Lower leg skin (tissue), 3 donors: ENCODE measurements around the gene ILK.

Experiments used
- POLR2A ChIP-seq, 2 donors: fragments of 450-650 bp; IDR thresholded peaks; one replicate each; pipeline ENCODE4 v1.6.1; 2016 to 2017; ENCODE audit warnings: antibody characterized with exemption in 2 of 2, mild to moderate bottlenecking in 1 of 2, moderate library complexity in 1 of 2
- TF ChIP-seq, protein P1 (sequence below), 3 donors: fragments of 450-650 bp; IDR thresholded peaks; one replicate each; pipeline ENCODE4 v1.5.1; 2016; ENCODE audit warnings: antibody characterized with exemption in 3 of 3, mild to moderate bottlenecking in 3 of 3, moderate library complexity in 2 of 3

DNA sequence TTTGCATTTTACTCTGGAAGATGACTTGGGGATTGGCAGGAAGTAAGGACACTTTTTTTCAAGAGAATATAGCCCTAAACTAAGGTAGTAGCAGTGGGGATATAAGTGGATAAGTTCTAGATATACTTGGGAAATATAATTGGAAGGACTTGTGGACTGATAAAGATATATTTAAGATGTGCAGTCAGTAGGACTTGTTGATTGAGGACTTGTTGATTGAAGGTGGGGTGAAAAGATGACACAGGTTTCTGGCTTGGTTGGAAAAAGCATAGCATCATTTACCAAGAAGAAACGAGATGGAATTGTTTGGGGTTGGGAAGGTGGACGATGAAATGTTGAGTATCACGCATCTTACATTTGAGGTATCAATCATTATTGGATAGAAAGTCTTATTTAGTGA, 9.9 kb downstream of the ILK start:
- TF ChIP-seq, protein P1, sequence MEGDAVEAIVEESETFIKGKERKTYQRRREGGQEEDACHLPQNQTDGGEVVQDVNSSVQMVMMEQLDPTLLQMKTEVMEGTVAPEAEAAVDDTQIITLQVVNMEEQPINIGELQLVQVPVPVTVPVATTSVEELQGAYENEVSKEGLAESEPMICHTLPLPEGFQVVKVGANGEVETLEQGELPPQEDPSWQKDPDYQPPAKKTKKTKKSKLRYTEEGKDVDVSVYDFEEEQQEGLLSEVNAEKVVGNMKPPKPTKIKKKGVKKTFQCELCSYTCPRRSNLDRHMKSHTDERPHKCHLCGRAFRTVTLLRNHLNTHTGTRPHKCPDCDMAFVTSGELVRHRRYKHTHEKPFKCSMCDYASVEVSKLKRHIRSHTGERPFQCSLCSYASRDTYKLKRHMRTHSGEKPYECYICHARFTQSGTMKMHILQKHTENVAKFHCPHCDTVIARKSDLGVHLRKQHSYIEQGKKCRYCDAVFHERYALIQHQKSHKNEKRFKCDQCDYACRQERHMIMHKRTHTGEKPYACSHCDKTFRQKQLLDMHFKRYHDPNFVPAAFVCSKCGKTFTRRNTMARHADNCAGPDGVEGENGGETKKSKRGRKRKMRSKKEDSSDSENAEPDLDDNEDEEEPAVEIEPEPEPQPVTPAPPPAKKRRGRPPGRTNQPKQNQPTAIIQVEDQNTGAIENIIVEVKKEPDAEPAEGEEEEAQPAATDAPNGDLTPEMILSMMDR (IDR thresholded peaks at IDR 0.05): no peak
- TF ChIP-seq POLR2A (IDR thresholded peaks at IDR 0.05): no peak
